Measurements from ENCODE around the gene CDH18.

CDH18 gene

GRCh38 chr5:20032896-20033295 lies 44.9 kb upstream of the CDH18 start:
- no peak overlapping the region for H3K4me3 ChIP-seq (ENCODE audit: low read depth in 1 of 2, low read length in 2 of 2)
- ATAC-seq (ENCODE audit: insufficient read depth, low read depth), result no peak
- no peaks in the 10 kb centered on the region for H3K4me1 ChIP-seq (ENCODE audit: insufficient read depth, low read length)
- no peak for TF ChIP-seq CTCF (IDR thresholded peaks at IDR 0.05; ENCODE audit: borderline replicate concordance, extremely low read depth, low read length, poor library complexity, severe bottlenecking)
- no peak overlapping the region for H3K9ac ChIP-seq (ENCODE audit: low read depth, low read length)
- H3K27ac ChIP-seq (ENCODE audit: low read length), result no peak overlapping the region
- H2AFZ ChIP-seq (ENCODE audit: low read depth, low read length), result no peak overlapping the region
- DNase-seq, result no peak
- H3K79me2 ChIP-seq (ENCODE audit: insufficient read depth, low read length), result no peaks in the 10 kb centered on the region
- no peaks in the 10 kb centered on the region for H4K20me1 ChIP-seq (ENCODE audit: insufficient read depth, low read length)
- no peaks in the 10 kb centered on the region for H3K27me3 ChIP-seq (ENCODE audit: insufficient read depth, low read length, poor library complexity)
- no peaks in the 10 kb centered on the region for H3K36me3 ChIP-seq (ENCODE audit: insufficient read depth, low read length)
- H3K4me2 ChIP-seq (ENCODE audit: insufficient read depth, low read length), result no peak overlapping the region
- no peaks in the 10 kb centered on the region for H3K9me3 ChIP-seq (ENCODE audit: insufficient read depth, low read length, severe bottlenecking)

- no peak for TF ChIP-seq CTCF (IDR thresholded peaks at IDR 0.05; ENCODE audit: borderline replicate concordance, extremely low read depth, low read length, poor library complexity, severe bottlenecking)
- TF ChIP-seq EZH2 (IDR thresholded peaks at IDR 0.05; ENCODE audit: borderline replicate concordance, low read depth, low read length, severe bottlenecking), result no peak
- no peak for DNase-seq
- H3K4me2 ChIP-seq (ENCODE audit: insufficient read depth, low read length), result no peak overlapping the region
- H3K79me2 ChIP-seq (ENCODE audit: insufficient read depth, low read length), result no peaks in the 10 kb centered on the region
- no peak for ATAC-seq (ENCODE audit: insufficient read depth, low read depth)
- H3K4me1 ChIP-seq (ENCODE audit: insufficient read depth, low read length), result no peaks in the 10 kb centered on the region
- H3K27ac ChIP-seq (ENCODE audit: low read length), result no peak overlapping the region
- no peaks in the 10 kb centered on the region for H4K20me1 ChIP-seq (ENCODE audit: insufficient read depth, low read length)
- H3K36me3 ChIP-seq (ENCODE audit: insufficient read depth, low read length), result no peaks in the 10 kb centered on the region
- no peak overlapping the region for H3K9ac ChIP-seq (ENCODE audit: low read depth, low read length)
- H2AFZ ChIP-seq (ENCODE audit: low read depth, low read length), result no peak overlapping the region
- H3K4me3 ChIP-seq (ENCODE audit: low read depth in 1 of 2, low read length in 2 of 2), result no peak overlapping the region
- no peaks in the 10 kb centered on the region for H3K27me3 ChIP-seq (ENCODE audit: insufficient read depth, low read length, poor library complexity)
- H3K9me3 ChIP-seq (ENCODE audit: insufficient read depth, low read length, severe bottlenecking), result no peaks in the 10 kb centered on the region
Measured at GRCh38 chr5:20030125-20030524, 42.1 kb upstream of the CDH18 start.

- TF ChIP-seq EZH2 (IDR thresholded peaks at IDR 0.05; ENCODE audit: borderline replicate concordance, low read depth, low read length, severe bottlenecking) (no peak), CTCF (IDR thresholded peaks at IDR 0.05; ENCODE audit: borderline replicate concordance, extremely low read depth, low read length, poor library complexity, severe bottlenecking) (no peak)
- no peaks in the 10 kb centered on the region for H3K4me1 ChIP-seq (ENCODE audit: insufficient read depth, low read length)
Measured at GRCh38 chr5:20029266-20029665, 41.3 kb upstream of the CDH18 start.

GRCh38 chr5:20028506-20028905 lies 40.5 kb upstream of the CDH18 start:
- Histone ChIP-seq H3K9me3 (ENCODE audit: insufficient read depth, low read length, severe bottlenecking) (no peaks in the 10 kb centered on the region), H3K4me2 (ENCODE audit: insufficient read depth, low read length) (no peak overlapping the region), H3K79me2 (ENCODE audit: insufficient read depth, low read length) (no peaks in the 10 kb centered on the region), H3K27ac (ENCODE audit: low read length) (no peak overlapping the region), H3K4me1 (ENCODE audit: insufficient read depth, low read length) (no peaks in the 10 kb centered on the region), H3K27me3 (ENCODE audit: insufficient read depth, low read length, poor library complexity) (no peaks in the 10 kb centered on the region), H3K4me3 (ENCODE audit: low read depth in 1 of 2, low read length in 2 of 2) (no peak overlapping the region), H2AFZ (ENCODE audit: low read depth, low read length) (no peak overlapping the region), H3K36me3 (ENCODE audit: insufficient read depth, low read length) (no peaks in the 10 kb centered on the region), H4K20me1 (ENCODE audit: insufficient read depth, low read length) (no peaks in the 10 kb centered on the region), H3K9ac (ENCODE audit: low read depth, low read length) (no peak overlapping the region)
- ATAC-seq (ENCODE audit: insufficient read depth, low read depth) (no peak), DNase-seq (no peak)
- no peak for TF ChIP-seq CTCF (IDR thresholded peaks at IDR 0.05; ENCODE audit: borderline replicate concordance, extremely low read depth, low read length, poor library complexity, severe bottlenecking)
- no peak for TF ChIP-seq EZH2 (IDR thresholded peaks at IDR 0.05; ENCODE audit: borderline replicate concordance, low read depth, low read length, severe bottlenecking)

More at GRCh38 chr5:20029266-20029665, 41.3 kb upstream of the CDH18 start:
- no peaks in the 10 kb centered on the region for H3K79me2 ChIP-seq (ENCODE audit: insufficient read depth, low read length)
- H3K27ac ChIP-seq (ENCODE audit: low read length), result no peak overlapping the region
- H3K36me3 ChIP-seq (ENCODE audit: insufficient read depth, low read length), result no peaks in the 10 kb centered on the region
- H3K27me3 ChIP-seq (ENCODE audit: insufficient read depth, low read length, poor library complexity), result no peaks in the 10 kb centered on the region
- H3K9me3 ChIP-seq (ENCODE audit: insufficient read depth, low read length, severe bottlenecking), result no peaks in the 10 kb centered on the region
- no peak overlapping the region for H2AFZ ChIP-seq (ENCODE audit: low read depth, low read length)
- no peaks in the 10 kb centered on the region for H4K20me1 ChIP-seq (ENCODE audit: insufficient read depth, low read length)
- ATAC-seq (ENCODE audit: insufficient read depth, low read depth), result no peak
- H3K4me2 ChIP-seq (ENCODE audit: insufficient read depth, low read length), result no peak overlapping the region
- no peak for DNase-seq
- H3K9ac ChIP-seq (ENCODE audit: low read depth, low read length), result no peak overlapping the region
- no peak overlapping the region for H3K4me3 ChIP-seq (ENCODE audit: low read depth in 1 of 2, low read length in 2 of 2)

Data from DND-41 (cell line).